Measurements from ENCODE around the gene ANKRD33.

Gene ANKRD33

GRCh38 chr12:51904951-51905470 lies 17.1 kb downstream of the ANKRD33 start:
- DNase-seq (ENCODE audit: low read depth): no peak

DNA sequence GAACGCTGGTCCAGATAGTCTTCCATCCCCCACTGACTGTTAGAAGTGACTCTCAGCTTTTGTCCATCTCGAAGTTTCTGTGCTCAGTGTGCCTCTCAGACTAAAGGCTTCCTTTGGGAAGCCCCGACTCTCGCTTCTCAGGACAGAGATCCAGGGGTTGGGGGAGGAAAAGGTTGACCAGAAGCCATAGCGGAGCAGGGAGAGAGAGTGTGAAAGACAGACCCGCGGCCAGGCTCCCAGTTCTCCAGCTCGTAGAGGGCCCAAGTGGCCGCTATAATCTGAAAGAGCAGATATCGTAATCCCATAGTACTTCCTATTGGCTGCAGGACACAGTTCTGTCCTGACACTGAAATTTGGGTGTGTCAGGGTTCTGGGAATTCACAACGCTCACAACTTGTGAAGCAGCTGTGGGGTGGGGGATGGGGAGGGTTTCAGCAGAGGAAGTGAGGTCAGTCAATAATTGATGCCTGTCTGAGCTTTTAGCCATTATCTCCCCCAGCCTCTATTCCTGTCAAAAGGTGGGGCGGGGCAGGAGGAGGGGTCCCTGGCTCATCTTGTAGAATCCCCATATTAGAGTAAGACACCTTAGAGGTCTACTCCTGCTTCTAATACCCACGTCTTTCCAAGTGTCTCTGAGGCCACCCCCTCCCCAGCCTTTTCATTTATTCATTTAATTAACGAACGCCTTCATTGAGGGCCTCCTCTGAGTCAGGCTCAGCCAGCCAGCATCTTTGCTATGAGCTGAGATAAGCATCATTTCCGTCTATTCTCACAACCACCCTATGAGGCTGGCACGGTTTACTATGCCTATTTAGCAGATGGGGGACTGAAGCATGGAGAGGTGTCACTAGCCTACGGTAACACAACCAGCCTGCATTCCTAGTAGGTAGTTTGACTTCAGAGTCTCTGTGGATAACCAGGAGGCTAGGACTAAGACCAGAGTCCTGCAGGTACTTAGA lies 17.8 kb downstream of the ANKRD33 start:
- DNase-seq (ENCODE audit: low read depth): peak; percentile 62

DNA sequence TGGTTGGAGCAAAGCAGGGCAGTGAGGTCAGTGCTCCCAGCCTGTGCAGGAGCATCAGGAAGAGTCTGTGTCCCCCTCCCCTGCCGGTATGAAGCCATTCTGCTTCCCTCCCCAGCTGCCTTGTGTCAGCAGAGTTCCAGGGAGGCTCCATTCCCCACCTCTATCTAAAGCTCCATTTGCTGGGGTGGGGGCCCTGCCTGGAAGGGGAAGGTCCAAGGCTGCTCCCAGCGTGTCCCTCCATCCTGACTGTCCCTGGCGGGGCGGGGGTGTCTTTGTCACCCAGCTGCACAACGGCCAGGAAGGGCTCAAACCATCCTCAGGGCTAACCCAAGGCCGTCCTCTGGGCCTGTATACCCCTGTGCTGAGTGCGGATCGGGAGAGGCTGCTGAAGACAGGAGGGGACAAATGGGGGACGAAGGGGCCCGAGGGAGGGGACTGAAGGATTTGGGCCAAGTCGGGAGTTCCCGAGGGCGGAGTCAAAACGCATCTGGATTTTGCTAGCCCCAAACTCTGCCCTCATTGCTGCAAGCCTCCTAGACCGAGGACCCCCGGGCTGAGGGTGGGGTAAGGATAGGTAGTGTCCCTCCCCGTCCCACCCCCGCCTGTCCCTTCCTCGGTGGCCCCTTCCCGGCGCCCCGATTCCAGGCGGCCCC lies 18.7 kb downstream of the ANKRD33 start:
- DNase-seq (ENCODE audit: low read depth): no peak

GRCh38 chr12:51907083-51907855 lies 19.4 kb downstream of the ANKRD33 start, which contains the start of gene ACVRL1:
Gene ACVRL1 (plus strand): TSS chr12:51907504. CDS start chr12:51912475, 4,971 bp downstream.
- no peak for DNase-seq (ENCODE audit: low read depth)

DNA sequence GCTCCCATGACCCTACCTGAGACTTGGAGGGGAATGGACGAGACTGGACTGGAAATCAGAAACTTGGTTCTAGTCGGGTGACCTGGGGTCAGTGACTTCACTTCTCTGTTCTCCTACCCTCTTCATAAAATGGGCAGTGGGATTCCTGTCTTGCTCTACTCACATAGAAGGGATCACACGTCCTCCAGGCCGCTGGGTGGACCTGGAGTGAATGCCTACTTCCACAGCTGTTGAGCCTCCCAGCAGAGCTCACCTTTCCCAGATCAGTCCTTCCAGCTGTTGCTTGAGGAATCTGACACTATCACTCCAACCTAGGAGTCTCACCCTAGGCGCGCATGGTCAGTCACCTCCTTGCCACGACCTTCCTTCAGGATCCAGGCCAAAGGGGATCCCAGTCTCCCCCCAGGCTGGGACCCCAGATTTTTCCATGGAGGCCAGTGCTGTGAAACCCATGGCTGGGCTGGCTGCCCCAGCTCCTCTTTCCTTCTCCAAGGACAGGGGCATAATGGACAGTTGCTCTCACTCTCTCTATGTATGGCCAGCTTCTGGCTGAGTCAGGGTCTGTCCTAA lies 20.0 kb downstream of the ANKRD33 start:
- no peak for DNase-seq (ENCODE audit: low read depth)

GRCh38 chr12:51908876-51909592 lies 21.1 kb downstream of the ANKRD33 start:
- no peak for DNase-seq (ENCODE audit: low read depth)

DNA sequence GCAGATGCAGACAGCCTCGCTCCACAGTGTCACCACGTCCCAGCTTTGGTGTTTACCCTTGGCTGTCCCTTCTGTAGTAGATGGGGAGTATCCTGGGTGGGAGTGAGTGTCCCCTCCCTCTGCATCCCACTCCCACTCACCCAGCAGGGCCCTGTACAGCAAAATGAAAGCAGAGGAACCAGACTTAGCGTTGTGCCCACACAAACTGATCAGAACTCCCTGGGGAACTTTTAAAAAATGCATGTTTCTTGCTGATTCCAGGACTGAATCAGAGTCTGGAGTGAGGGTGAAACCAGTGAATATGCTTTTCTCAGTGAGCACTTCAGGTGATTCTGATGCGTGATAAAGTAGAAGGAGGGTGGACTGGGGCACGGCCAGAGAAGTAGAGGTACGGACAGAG lies 22.3 kb downstream of the ANKRD33 start:
- DNase-seq (ENCODE audit: low read depth): no peak

DNA sequence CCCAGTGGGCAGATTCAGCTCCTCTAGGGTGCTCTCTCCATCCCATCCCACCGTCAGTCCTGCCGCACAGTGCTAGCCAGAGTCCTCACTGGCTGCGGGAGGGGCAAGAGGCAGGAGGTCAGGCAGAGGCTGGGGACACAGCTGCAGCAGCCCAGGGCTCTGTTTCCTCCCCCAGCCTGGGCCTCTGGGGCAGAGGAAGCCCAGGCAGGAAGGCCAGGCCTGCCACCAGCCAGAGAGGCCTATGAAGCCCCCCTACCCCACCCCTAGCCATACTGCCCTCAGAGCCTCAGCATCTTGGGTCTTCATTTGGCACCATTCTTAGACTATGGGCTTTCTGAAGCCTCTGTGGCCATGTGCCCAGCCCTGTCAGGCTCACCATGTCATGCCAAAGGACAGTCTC lies 22.8 kb downstream of the ANKRD33 start:
- DNase-seq (ENCODE audit: low read depth): no peak

GRCh38 chr12:51911307-51911706 lies 23.4 kb downstream of the ANKRD33 start:
- no peak for DNase-seq (ENCODE audit: low read depth)

- no peak for DNase-seq (ENCODE audit: low read depth)
Observed at GRCh38 chr12:51911788-51912711, 24.1 kb downstream of the ANKRD33 start.

DNA sequence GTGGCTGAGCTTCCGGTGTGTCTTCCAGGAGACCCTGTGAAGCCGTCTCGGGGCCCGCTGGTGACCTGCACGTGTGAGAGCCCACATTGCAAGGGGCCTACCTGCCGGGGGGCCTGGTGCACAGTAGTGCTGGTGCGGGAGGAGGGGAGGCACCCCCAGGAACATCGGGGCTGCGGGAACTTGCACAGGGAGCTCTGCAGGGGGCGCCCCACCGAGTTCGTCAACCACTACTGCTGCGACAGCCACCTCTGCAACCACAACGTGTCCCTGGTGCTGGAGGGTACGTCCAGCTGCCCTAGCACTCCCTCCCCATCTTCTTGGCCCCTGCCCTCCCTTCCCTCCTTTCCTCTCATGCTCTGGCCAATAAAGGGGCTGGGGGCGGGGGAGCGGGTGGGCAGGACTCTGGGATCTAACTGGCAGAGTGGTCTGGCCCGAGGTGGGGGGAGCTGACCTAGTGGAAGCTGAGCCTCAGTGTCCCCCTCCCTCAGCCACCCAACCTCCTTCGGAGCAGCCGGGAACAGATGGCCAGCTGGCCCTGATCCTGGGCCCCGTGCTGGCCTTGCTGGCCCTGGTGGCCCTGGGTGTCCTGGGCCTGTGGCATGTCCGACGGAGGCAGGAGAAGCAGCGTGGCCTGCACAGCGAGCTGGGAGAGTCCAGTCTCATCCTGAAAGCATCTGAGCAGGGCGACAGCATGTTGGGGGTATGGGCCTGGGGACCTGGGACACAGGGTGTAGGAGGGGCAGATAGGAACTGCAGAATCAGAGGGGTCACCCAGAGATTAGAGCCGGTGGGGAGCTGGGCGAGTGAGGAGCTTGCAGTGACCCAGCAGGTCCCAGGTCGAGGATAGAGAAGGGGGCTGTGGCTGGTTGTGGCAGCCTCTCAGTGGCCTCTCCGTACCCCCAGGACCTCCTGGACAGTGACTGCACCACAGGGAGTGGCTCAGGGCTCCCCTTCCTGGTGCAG lies 25.4 kb downstream of the ANKRD33 start:
- DNase-seq (ENCODE audit: low read depth): no peak

DNA sequence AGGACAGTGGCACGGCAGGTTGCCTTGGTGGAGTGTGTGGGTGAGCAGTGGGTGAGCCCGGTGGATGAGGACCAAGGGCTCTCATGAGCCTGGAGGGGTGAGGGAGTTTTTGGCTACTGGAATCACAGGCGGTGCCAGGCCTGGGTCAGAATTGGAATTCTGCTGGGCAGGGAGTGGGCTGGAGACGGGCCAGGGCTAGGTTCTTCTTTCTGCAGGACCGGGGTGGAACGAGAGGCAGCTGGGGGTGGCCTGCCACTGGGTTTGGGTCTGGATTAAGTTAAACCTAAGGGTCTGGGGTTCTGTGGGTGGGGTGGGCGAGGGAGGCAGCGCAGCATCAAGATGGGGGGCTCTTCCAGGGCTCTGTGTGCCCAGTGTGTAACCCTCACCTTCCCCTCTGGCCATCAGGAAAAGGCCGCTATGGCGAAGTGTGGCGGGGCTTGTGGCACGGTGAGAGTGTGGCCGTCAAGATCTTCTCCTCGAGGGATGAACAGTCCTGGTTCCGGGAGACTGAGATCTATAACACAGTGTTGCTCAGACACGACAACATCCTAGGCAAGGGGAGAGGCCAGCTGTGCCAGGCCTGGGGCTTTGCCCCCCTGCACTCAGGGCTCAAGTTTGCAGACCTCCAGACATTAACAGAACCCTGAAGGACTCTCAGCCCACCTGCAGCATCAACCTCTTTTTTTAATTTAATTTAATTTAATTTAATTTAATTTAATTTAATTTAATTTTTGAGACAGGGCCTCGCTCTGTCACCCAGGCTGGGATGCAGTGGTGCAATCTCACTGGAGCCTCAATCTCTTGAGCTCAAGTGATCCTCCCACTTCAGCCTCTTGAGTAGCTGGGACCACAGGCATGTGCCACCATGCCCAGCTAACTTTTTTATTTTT lies 26.4 kb downstream of the ANKRD33 start:
- DNase-seq (ENCODE audit: low read depth): no peak

GRCh38 chr12:51915003-51915625 lies 27.2 kb downstream of the ANKRD33 start:
- no peak for DNase-seq (ENCODE audit: low read depth)

DNA sequence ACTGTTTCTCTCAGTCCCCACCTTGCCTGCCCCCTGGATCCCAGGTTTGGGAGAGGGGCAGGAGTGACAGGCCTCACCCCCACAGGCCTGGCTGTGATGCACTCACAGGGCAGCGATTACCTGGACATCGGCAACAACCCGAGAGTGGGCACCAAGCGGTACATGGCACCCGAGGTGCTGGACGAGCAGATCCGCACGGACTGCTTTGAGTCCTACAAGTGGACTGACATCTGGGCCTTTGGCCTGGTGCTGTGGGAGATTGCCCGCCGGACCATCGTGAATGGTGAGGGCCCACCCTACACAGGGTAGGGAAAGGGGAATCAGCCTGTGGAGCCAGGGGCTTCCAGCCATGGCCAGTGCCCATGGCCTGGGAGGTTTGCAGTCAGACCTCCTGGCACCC lies 28.0 kb downstream of the ANKRD33 start:
- DNase-seq (ENCODE audit: low read depth): no peak

DNA sequence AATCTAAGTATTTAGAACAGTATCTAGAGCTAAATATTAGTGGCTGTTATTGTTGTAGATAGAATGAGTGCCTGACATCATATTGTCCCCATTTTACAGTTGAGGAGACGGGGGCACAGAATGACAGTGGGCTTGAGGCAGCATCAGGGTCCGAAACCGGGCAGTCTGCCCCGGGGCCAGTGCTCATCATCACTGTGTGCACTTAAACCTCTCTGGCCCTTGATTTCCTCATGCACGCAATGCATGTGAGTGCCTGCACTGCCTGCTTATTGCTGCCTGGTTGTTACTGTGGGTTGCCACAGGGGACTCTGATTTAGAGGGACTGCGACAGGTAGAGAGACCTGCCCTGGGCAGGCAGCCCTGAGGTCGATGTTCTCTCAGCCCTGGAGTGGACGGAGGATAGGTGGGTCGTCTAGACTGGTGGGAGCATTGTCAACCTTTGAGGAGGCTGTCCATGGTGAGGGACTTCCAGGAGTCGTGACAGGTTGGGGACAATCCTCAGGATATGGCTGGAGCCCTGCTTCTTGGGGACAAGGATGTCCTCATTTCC lies 29.2 kb downstream of the ANKRD33 start:
- DNase-seq (ENCODE audit: low read depth): no peak

DNA sequence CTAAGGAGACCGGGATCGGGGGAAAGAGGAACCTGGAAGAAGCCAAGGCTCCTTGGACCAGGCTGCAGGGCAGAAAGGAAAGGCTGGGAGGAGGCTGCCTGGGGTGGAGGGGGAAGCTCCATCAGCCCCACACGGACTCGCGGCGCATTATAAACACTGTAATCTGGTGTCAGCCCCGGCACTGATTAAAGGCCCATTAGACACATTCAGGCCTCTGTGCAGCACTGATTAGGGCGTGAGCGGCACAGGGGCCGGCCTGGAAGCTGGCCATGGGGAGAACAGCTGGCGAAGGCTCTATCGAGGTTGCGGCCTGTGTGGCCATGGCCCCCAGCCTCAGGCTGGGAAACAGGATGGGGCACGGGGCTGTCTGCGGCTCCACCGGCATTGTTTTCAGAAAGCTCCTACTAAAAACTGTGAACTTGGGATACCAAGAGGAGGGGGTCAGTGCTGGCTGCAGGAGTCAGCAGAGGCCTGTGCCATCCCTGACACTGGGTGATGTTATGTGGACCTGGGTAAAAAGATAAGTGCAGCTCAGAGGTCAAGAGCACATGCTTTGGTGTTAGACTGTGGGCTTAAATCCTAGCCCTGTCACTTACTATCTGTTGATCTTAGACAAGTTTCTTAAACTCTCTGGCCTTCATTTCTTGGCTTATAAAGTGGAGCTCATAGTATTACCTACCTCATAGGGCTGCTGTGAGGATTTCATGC lies 30.0 kb downstream of the ANKRD33 start:
- DNase-seq (ENCODE audit: low read depth): no peak
